Activated CD8-positive, alpha-beta memory T cell treated with anti-CD3 and anti-CD28 coated beads for 24 hours (primary cell): ENCODE measurements around the gene H2AZ1.

Experiments used
- DNase-seq: peaks from one replicate; pipeline ENCODE4 v3.0.0-alpha.2; 2020

Gene H2AZ1

DNA sequence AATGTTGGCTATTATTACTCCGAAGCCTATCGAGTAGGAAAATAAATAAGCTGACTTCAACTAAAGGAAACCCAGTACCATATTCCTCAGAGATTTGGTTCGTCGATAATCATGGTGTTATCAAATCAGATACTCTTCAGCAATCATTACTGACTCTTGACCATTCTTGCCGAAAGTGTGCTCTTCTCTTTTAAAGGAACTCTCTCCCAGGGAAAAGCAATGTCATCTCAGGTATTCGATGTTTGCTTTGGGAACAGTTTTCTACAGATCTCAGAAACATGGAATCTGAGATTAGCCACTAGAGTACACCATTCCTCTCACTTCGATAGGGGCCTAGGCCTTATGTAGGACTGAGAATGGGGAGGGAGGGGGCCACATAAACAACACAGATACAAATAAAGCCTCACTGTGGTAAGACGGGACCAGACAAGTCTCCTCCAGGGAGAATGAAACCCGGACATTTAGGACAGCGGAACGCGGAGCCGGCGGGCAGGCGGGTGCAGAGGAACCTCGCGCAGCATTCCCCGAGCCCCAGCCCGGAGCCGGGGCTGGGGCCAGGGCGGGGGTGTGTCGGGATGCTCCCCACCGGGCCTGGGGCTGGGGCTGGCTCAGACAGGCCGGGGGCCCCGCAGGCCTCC lies 4.2 kb downstream of the H2AZ1 start:
- no peak for DNase-seq

GRCh38 chr4:99943904-99944437 lies 6.1 kb downstream of the H2AZ1 start:
- no peak for DNase-seq

- no peak for DNase-seq
Measured at GRCh38 chr4:99938243-99938753, 11.8 kb downstream of the H2AZ1 start.

GRCh38 chr4:99934891-99935290 lies 15.2 kb downstream of the H2AZ1 start:
- no peak for DNase-seq

- DNase-seq, result no peak
Measured at GRCh38 chr4:99927566-99927965, 22.5 kb downstream of the H2AZ1 start.

DNA sequence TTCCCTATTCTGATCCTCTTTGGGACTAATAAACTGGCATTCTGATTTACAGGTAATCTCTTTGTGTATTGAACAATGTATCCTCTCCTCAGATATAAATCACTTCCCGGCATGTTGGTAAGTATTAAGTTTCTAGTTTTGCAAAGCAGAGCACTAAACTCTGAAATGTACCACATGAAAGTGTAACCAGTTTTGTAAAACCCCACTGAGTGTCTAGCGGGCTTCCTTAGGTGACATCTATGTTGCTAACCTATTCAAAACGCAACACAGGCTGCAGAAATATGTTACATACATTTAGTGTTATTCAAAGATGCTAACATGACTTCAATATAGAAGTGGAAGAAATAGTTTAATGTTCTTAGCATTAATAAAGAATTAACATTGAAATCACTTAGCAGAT lies 28.9 kb downstream of the H2AZ1 start:
- DNase-seq, result no peak

DNA sequence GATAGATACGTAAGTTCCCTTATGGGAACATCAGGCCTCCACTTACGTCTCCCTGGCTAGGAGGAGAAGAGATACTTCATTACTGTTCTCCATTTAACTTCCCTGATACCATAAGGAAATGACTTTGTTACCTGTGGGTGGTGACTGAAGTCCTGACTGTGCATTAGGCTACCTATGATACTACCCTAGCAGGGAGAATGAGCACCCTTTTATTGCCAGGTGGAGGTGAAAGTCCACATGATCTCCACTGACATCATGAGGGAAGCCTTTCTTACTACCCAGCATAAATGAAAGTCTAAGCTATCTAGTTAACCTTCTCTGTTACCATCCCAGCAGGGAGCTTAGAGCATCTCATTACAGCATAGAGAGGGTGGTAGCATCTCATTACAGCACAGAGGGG lies 31.4 kb downstream of the H2AZ1 start:
- no peak for DNase-seq

DNA sequence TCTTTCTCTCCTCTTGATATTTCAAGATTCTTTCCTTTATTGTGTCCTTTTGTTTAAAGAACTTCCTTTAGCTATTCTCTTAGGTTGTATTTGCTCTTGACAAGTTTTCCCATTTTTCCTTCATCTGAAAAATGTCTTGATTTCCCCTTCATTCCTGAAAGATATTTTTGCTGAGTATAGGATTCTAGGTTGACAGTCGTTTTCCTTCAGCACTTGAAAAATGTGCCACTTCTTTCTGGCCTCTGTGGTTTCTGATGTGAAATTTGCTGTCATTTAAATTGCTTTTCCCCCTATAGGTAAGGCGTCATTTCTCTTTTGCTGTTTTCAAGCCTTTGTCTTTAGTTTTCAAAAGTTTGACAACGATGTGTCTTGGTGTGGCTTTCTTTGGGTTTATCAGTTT lies 32.5 kb downstream of the H2AZ1 start:
- DNase-seq, result no peak

DNA sequence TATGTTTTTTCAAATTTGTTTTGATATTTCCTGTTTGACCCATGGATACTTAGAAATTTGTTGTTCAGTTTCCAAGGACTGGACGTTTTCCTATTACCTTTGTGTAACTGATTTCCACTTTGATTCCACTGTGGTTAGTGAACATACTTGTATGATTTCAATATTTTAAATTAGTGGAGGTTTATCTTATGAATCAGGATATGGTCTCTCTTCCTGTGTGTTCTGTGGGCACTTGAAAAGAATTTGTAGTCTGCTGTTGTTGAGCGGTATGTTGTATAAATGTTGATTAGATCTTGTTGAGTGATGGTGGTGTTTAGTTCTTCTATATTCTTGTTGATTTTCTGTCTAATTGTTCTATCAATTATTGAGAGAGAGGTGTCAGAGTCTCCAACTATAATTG lies 34.6 kb downstream of the H2AZ1 start:
- no peak for DNase-seq
